ENCODE results near the gene CXXC4.

CXXC4 gene

GRCh38 chr4:104420766-104421165 is 73.9 kb downstream of the CXXC4 start:
- DNase-seq (ENCODE audit: low read depth, low spot score), result peak; percentile 35

Data from astrocyte of the hippocampus (primary cell).